CD4-positive, alpha-beta T cell treated with Interleukin-6 for 4 hours (primary cell): ENCODE results near the gene PPHLN1.

Source experiments
- DNase-seq: peaks from one replicate; pipeline ENCODE4 v3.0.0-alpha.2; 2020; ENCODE audit warnings: mixed read lengths

Gene PPHLN1

GRCh38 chr12:42445891-42446290 is 119.9 kb downstream of the PPHLN1 start:
- no peak for DNase-seq

- no peak for DNase-seq
These were observed 120.8 kb downstream of the PPHLN1 start for GRCh38 chr12:42446761-42447160.

GRCh38 chr12:42447371-42447786 is 121.4 kb downstream of the PPHLN1 start:
- no peak for DNase-seq

- DNase-seq: no peak
These were observed 122.9 kb downstream of the PPHLN1 start for GRCh38 chr12:42448841-42449240.

GRCh38 chr12:42450248-42450647 is 124.3 kb downstream of the PPHLN1 start:
- DNase-seq: no peak

- no peak for DNase-seq
These were observed 132.6 kb downstream of the PPHLN1 start for GRCh38 chr12:42458575-42458974.

GRCh38 chr12:42459336-42459847 is 133.4 kb downstream of the PPHLN1 start:
- no peak for DNase-seq

GRCh38 chr12:42462486-42462885 is 136.5 kb downstream of the PPHLN1 start:
- no peak for DNase-seq

- DNase-seq: no peak
These were observed 137.7 kb downstream of the PPHLN1 start for GRCh38 chr12:42463671-42464070.

GRCh38 chr12:42468341-42468821 is 142.4 kb downstream of the PPHLN1 start:
- DNase-seq: no peak

GRCh38 chr12:42468921-42469320 is 143.0 kb downstream of the PPHLN1 start:
- no peak for DNase-seq

GRCh38 chr12:42469355-42470175 is 143.6 kb downstream of the PPHLN1 start:
- no peak for DNase-seq

GRCh38 chr12:42472376-42472775 is 146.4 kb downstream of the PPHLN1 start:
- DNase-seq: no peak

GRCh38 chr12:42473130-42473529 is 147.2 kb downstream of the PPHLN1 start:
- DNase-seq: no peak

GRCh38 chr12:42473561-42473960 is 147.6 kb downstream of the PPHLN1 start:
- DNase-seq: no peak

GRCh38 chr12:42474391-42474790 is 148.4 kb downstream of the PPHLN1 start:
- no peak for DNase-seq

GRCh38 chr12:42475106-42475505 is 149.1 kb downstream of the PPHLN1 start:
- no peak for DNase-seq

GRCh38 chr12:42477941-42478340 is 152.0 kb downstream of the PPHLN1 start:
- no peak for DNase-seq

GRCh38 chr12:42481368-42481767 is 155.4 kb downstream of the PPHLN1 start:
- DNase-seq: no peak

GRCh38 chr12:42482041-42482747 is 156.2 kb downstream of the PPHLN1 start:
- no peak for DNase-seq

- DNase-seq: peak; percentile 39
These were observed 157.0 kb downstream of the PPHLN1 start for GRCh38 chr12:42482748-42483520.

GRCh38 chr12:42483521-42483790 is 157.5 kb downstream of the PPHLN1 start:
- DNase-seq: peak; percentile 5

- no peak for DNase-seq
These were observed 159.0 kb downstream of the PPHLN1 start for GRCh38 chr12:42484996-42485395.
